Measurements from ENCODE around the gene BTG2.

Gene BTG2

DNA sequence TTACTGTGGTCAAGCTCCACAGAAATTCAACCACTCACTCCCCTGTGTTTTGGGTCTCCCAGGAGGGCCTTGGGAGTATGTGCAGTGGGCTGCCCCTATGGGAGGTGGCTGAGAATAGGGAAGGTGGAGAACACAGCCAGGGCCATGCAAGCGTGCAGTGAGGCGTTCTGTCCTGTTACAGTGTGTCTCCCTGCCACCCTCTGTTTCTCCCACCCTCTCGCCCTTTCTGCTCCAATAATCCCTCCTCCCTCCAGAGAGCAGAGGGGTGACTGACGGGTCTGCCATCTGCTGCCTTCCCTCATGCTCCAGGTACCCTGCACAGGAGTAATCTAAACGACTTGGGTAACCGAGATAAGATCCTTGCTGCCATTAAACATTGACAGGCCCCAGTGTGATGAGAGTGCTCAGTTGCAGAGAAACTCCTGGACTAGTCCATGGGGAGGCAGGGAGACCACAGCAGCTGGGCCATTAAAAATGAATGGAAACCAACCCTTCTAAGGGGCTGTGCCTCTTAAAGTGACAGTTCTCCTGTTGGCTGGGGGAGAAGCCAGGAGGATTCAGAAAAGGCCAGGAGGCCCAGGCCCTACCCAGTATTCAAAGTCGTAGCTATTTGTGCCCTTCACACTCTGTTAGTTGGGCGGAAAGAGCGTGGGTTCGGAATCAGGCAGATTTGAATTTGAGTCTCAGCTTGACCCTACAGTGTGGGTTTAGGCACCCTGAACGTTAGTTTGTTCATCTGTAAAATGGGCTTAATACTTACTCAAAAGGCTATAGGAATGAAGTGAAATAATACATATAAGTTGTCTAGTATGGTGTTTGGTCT is 22.4 kb upstream of the BTG2 start:
- ATAC-seq (no peak), DNase-seq (no peak)
- Mint-ChIP-seq H3K36me3 (ENCODE audit: low read depth) (peaks cover 2% of the 10 kb centered on the region), H3K4me1 (peaks cover 64% of the 10 kb centered on the region), H3K27ac (no peak overlapping the region), H3K9me3 (no peaks in the 10 kb centered on the region), H3K27me3 (peaks cover 2% of the 10 kb centered on the region), H3K4me3 (no peak overlapping the region)

DNA sequence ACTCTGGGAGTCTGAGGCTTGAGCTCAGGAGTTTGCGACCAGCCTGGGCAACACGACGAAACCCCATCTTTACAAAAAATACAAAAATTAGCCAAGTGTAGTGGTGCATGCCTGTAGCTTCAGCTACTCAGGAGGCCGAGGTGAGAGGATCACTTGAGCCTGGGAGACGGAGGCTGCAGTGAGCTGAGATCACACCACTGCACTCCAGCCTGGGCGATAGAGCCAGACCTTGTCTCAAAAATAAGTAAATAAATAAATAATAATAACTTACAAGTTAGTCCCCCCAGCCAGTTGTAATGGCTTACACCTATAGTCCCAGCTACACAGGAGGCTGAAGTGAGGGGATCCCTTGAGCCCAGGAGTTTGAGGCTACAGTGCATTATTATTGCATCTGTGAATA is 21.7 kb upstream of the BTG2 start:
- Mint-ChIP-seq H3K4me3 (no peak overlapping the region), H3K9me3 (no peaks in the 10 kb centered on the region), H3K36me3 (ENCODE audit: low read depth) (peaks cover 2% of the 10 kb centered on the region), H3K27ac (no peak overlapping the region), H3K27me3 (peaks cover 2% of the 10 kb centered on the region), H3K4me1 (peaks cover 64% of the 10 kb centered on the region)
- ATAC-seq (no peak), DNase-seq (peak; percentile 0)

DNA sequence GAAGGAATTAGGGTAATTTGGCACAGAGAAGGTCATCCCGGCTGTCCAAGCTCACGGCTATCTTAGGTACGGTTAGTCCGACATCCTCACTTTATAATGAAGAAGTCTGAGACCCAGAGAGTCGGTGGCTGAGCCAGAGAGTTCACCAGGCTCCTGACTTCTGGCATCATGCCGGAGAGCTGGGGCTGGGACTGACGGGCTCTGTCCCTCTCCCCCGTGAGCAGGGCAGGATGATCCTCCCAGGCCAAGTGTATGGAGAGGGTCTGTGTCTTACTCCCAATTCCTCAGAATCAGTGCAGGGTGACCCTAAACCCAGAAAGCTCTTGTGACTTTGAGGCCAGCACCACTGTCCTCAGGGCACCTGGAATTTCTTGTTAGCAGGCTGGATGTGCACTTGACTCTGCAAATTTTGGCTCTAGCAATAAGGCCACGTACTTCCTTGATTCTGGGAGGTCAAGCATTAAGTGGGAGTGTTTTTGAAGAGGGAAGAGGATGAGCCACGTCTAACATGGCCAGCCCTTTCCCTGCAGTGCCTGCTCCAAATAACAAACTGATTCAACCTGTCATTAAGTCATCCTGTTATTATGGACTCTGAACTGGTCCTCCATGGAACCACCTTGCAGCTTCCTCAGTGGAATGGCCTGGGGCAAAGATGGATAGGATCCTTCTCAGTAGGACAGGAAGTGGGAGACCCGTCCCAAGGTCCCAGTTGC is 20.8 kb upstream of the BTG2 start:
- DNase-seq = peak; percentile 1
- Mint-ChIP-seq H3K27me3 (peaks cover 2% of the 10 kb centered on the region), H3K27ac (no peak overlapping the region), H3K4me3 (no peak overlapping the region), H3K4me1 (peaks cover 67% of the 10 kb centered on the region), H3K36me3 (ENCODE audit: low read depth) (peaks cover 2% of the 10 kb centered on the region), H3K9me3 (no peaks in the 10 kb centered on the region)
- no peak for ATAC-seq

DNA sequence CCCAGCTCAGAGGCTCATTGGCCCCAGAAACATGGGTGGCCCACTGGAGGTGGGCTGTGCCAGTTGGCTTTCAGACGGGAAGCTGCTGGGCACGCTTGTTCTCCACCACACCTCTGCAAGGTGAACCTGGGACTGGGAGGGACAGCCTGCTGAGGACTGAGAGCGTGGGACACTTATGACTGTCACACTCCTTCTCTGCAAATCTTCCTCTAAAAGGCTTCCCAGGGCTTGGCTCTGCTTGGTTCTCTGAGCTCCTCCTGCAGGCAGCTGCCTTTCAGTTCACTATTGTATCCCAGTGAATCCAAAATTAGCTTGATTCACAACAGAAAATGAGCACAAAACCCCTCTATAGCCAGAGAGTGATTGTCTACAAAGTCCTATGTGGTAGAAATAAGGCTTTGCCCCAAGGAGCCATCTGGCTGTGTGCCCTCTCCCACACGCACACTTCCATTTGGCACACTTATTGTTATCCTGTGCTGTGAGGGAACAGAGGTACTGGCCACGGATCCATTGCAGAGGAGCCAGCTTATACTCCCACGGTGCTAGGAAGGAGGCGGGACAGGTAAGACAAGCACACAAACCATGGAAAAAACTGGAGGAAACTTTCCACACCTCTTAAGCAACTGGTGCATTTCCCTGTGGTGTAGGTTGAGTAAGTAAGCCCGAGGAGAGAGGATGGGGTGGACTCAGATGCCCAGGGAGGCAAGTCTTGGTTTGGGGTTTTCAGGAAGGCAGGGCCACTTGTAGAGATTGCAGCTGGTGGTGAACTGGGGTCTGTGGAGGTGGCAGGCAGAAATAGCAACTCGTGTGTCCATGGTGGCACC is 18.9 kb upstream of the BTG2 start:
- Mint-ChIP-seq H3K4me3 (peak overlapping the region; percentile 83), H3K27me3 (peaks cover 2% of the 10 kb centered on the region), H3K4me1 (peaks cover 76% of the 10 kb centered on the region), H3K36me3 (ENCODE audit: low read depth) (peaks cover 2% of the 10 kb centered on the region), H3K9me3 (no peaks in the 10 kb centered on the region), H3K27ac (peak overlapping the region; percentile 99)
- ATAC-seq (no peak), DNase-seq (no peak)

DNA sequence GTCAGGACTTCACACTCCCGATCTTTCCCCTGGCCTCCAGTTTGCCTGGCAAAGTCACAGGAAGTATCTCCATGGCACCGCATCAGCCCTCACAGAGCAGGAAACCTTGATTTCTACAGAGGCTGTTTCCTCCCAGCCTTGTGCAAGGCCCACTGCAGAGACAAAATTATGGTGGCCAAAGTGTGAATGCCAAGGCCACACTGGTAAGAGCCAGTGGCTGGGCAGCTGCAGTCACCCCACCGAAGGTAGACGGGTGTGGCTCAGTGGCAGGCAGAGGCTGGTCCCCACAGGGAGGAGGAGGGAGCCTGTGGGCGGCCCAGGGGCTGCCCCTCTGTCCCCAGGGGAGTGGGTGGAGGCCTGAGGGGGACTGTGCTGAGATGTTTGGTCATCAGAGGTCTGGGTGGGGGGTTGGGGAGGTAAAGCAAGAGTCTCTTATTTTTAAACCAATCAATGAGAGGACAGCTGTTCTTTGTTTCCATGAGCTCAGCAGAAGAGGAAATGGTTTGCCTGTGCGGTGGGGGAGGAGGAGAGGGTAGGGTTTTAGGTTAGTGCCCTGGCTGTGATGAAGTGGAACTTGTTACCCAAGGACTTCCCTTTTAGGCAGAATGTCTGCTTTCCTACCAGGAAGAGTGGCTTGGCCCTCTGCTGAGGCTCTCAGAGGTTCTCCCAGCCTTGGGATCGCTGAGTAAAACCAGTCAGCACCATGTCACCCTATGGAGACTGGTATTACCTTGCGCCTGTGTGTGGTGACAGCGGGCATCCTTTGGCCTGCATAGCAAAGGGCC is 18.0 kb upstream of the BTG2 start:
- peak; percentile 81 for DNase-seq
- peaks cover 2% of the 10 kb centered on the region for H3K9me3 Mint-ChIP-seq
- H3K27ac Mint-ChIP-seq = peak overlapping the region; percentile 99
- H3K27me3 Mint-ChIP-seq = peaks cover 2% of the 10 kb centered on the region
- H3K4me3 Mint-ChIP-seq = peak overlapping the region; percentile 83
- peaks cover 2% of the 10 kb centered on the region for H3K36me3 Mint-ChIP-seq (ENCODE audit: low read depth)
- peak; percentile 34 for ATAC-seq
- peaks cover 81% of the 10 kb centered on the region for H3K4me1 Mint-ChIP-seq

DNA sequence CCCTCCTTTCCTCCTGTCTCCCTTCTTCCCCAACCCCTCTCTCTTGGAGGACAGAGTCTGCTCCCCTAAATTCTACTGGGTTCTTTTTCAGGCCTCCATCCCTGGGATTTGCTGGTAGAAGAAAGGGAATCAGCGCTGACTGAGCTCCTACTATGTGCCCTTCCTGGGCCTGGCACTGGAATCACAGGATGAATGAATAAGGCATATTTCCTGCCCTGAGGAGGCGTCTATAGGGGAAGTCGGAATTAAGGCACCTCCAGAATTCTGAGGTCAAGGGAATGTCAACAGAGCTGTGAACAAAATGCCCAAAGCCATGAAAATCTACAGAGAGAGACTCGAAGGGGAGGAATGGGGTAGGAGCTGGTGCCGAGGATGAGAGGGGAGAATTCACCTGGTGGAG is 17.4 kb upstream of the BTG2 start:
- Mint-ChIP-seq H3K4me1 (peaks cover 79% of the 10 kb centered on the region), H3K27ac (peak overlapping the region; percentile 99), H3K36me3 (ENCODE audit: low read depth) (peaks cover 2% of the 10 kb centered on the region), H3K4me3 (peak overlapping the region; percentile 83), H3K9me3 (peaks cover 5% of the 10 kb centered on the region), H3K27me3 (peaks cover 2% of the 10 kb centered on the region)
- ATAC-seq (no peak), DNase-seq (no peak)

DNA sequence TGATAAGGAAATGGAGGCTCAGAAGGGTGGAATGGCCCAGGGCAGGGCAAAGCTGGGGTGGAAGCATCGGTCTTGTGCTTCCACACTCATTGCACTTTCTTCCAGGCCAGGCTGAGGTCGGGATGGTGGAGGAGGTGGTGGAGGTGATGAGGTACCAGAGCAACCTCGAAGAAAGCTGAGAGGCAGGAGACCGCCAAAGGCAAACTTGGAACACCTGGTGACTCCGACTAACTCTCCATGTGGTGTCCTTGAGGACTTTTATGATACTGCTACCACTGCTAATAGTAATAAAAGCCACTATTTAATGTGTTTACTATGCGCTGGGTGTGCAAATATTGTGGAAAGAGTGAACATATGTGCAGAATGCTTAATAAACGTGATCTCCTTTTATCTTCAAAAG is 16.9 kb upstream of the BTG2 start:
- Mint-ChIP-seq H3K27me3 (peaks cover 2% of the 10 kb centered on the region), H3K27ac (peak overlapping the region; percentile 99), H3K4me1 (peaks cover 80% of the 10 kb centered on the region), H3K36me3 (ENCODE audit: low read depth) (peaks cover 2% of the 10 kb centered on the region), H3K9me3 (peaks cover 5% of the 10 kb centered on the region), H3K4me3 (peak overlapping the region; percentile 83)
- ATAC-seq (no peak), DNase-seq (no peak)

DNA sequence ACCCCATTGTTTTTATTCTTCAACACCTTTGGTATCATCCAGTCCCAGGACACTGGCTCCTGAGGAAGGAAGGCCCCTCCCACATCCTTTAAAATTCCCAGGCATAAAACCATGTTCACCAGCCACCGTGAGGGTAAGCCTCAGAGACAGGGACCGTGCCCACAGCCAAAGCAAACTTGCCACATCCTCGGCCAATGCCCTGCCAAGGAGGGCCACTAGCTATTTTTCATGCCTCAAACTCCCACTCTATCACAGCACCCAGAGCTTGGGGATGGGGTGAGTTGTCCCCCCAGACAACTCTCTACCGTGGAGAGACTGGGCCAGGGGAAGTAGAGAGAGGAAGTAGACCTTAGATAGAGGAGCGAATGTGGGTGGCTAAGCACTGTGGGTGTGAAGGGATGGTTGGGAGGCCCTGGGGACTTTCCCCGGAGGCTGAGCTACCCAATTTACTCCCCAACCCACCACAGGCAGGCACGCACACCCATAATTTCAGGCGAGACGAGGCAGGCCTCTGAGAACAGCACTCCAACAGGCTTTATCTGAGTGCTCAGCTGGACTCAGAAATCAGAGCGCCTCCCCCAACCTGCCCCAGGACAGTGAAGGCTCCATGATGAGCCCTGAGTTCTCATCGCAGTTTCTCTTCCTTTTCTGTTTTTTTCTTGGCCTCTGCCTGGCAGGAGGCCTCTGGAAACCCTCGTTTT is 15.9 kb upstream of the BTG2 start:
- Mint-ChIP-seq H3K9me3 (peaks cover 5% of the 10 kb centered on the region), H3K4me1 (peaks cover 82% of the 10 kb centered on the region), H3K36me3 (ENCODE audit: low read depth) (peaks cover 2% of the 10 kb centered on the region), H3K27me3 (peaks cover 2% of the 10 kb centered on the region), H3K4me3 (peak overlapping the region; percentile 83), H3K27ac (peak overlapping the region; percentile 99)
- peak; percentile 87 for DNase-seq
- peak; percentile 78 for ATAC-seq

DNA sequence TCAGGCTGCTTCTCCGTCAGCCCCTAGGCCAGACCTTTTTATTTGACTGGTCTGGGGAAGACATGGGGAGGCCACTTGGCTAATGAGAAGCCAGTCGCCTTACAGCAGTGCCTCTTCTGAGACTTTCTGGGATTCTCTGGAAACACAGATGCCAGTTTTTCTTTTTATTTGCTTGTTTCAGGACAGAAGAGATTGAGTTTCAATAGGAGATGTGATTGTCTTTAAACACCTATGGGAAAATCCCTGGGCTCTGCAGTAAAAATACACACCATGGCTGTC is 15.4 kb upstream of the BTG2 start:
- H3K27ac Mint-ChIP-seq = peak overlapping the region; percentile 99
- peaks cover 87% of the 10 kb centered on the region for H3K4me1 Mint-ChIP-seq
- H3K27me3 Mint-ChIP-seq = peaks cover 2% of the 10 kb centered on the region
- ATAC-seq (no peak), DNase-seq (no peak)
- peaks cover 5% of the 10 kb centered on the region for H3K9me3 Mint-ChIP-seq
- H3K36me3 Mint-ChIP-seq (ENCODE audit: low read depth) = peaks cover 2% of the 10 kb centered on the region
- H3K4me3 Mint-ChIP-seq = peak overlapping the region; percentile 83

DNA sequence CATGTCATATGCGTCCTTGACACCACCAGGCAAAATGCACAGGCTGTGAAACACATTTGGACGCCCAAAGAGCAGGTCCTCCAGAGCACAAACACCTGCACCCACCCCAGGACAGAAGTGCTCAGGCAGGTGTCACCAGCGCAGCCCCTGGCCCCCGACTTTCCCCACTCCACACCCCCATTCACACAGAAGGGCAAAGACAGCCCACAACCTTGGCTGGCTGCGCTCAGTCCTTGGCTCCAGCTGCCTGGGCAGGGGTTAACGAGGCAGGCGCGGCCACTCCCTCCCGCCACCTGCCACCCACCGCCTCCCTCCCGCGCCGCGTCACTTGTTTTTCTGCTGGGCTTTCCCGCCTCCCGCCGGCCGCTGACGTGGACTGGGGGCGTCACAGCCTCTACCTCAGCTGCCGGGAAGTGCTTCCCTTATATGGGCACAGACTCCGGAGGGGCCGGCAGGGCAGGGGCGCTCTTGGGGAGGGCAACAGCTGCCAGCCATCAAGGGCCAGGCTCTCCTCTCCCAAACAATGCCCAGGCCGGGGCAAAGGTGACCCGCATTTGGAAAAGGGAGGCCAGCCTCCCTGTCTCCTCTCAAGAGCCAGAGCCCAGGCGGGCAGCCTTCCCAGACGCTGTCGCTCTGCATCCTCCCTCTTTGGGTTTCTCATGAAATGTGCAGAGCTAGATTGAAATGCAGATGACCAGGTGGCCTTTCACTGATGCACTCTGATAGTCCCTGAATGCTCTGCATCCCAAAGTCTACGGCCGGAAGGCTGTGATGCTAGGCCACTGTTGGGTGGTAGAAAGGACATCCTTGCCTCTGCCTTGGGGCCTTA is 14.8 kb upstream of the BTG2 start:
- Mint-ChIP-seq H3K4me1 (peaks cover 91% of the 10 kb centered on the region), H3K9me3 (peaks cover 5% of the 10 kb centered on the region), H3K4me3 (peak overlapping the region; percentile 83), H3K27me3 (peaks cover 2% of the 10 kb centered on the region), H3K36me3 (ENCODE audit: low read depth) (peaks cover 2% of the 10 kb centered on the region), H3K27ac (peak overlapping the region; percentile 99)
- ATAC-seq (peak; percentile 57), DNase-seq (peak; percentile 99)

DNA sequence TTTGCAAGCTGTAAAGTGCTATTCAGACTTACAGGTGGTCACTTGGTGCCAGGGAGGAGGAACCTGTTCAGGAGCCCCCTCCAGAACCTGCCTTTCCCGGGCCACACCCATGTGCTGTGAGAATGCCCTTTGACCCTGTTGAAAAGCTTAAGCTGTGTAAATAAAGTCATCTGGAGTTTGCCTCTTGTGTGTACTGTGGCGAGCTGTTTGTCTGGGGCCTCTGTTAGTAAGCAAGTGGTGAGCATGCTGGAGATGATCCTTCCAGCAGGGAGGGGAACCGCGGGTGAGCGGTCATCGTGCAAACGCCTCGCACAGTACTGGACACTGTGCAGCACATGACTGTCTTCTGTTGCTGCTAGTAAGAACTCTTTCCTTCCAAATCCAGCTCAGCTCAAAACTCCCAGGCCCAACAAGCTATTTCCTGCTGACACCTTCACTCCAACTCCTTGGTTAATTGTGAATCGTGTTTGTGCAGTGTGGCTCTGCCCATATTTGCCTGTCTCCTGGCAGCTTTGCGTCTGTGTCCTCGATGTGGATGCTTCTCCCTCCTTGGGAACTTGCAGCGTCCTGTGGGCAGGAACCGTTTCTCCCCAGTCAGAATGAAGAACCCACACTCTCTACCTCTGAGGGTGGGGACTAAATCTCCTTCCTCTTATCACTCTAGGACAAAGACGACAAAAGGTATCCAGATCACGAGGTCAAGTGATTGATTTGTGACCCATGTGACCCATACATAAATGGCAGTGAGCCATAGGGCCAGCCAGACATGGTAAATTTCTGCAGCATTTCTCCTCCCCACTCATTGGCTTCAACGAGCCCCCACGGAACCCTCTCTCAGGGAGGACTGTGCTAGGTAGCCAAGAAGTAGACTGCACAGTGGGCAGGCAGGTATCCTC is 13.9 kb upstream of the BTG2 start:
- Mint-ChIP-seq H3K36me3 (ENCODE audit: low read depth) (peaks cover 2% of the 10 kb centered on the region), H3K27ac (peak overlapping the region; percentile 99), H3K9me3 (peaks cover 5% of the 10 kb centered on the region), H3K4me1 (peaks cover 91% of the 10 kb centered on the region), H3K4me3 (peak overlapping the region; percentile 83), H3K27me3 (peaks cover 2% of the 10 kb centered on the region)
- ATAC-seq (no peak), DNase-seq (no peak)

DNA sequence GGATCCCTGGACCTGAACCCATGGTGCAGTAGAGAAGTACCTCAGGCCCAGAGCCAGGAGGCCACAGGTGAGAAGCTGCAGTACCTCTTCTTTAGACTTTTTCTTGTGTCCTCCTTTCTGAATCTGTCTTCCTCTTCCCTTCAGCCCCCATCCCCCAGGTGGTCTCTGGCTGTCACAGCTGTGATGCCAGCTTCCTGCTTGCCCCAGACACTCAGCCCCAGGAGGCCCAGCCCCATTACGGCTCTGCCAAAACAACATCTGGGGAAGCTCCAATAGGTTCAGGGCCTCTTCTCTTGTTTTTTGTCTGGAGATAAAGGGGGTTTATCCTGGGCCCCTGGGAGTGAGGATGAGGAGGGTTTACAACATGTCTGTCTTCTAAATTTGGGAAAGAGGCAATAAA is 9.5 kb upstream of the BTG2 start:
- Mint-ChIP-seq H3K27me3 (no peaks in the 10 kb centered on the region), H3K4me3 (no peak overlapping the region), H3K36me3 (ENCODE audit: low read depth) (no peaks in the 10 kb centered on the region), H3K27ac (peak overlapping the region; percentile 71), H3K9me3 (peaks cover 5% of the 10 kb centered on the region), H3K4me1 (peaks cover 78% of the 10 kb centered on the region)
- DNase-seq (no peak), ATAC-seq (no peak)

Measured in activated naive CD8-positive, alpha-beta T cell treated with anti-CD3 and anti-CD28 coated beads, Interleukin-2, amount 50 U/mL, for 24 hours (primary cell).